ENCODE data around the gene TRIM32. TPM values are rescaled to one million over a fixed set of nuclear protein-coding genes. Genes with fewer than 3 reads are reported as not detected.
A peak's percentile ranks its signal among the peaks of the same experiment; 100 is the strongest.

The TRIM32 gene
- total and polyA plus RNA-seq, 2 of the 13 experiments (the other 11 are each of a cell fraction or from before 2014, with no cell fraction given) = 6.5 to 7.7 TPM

- TF ChIP-seq, protein P1, sequence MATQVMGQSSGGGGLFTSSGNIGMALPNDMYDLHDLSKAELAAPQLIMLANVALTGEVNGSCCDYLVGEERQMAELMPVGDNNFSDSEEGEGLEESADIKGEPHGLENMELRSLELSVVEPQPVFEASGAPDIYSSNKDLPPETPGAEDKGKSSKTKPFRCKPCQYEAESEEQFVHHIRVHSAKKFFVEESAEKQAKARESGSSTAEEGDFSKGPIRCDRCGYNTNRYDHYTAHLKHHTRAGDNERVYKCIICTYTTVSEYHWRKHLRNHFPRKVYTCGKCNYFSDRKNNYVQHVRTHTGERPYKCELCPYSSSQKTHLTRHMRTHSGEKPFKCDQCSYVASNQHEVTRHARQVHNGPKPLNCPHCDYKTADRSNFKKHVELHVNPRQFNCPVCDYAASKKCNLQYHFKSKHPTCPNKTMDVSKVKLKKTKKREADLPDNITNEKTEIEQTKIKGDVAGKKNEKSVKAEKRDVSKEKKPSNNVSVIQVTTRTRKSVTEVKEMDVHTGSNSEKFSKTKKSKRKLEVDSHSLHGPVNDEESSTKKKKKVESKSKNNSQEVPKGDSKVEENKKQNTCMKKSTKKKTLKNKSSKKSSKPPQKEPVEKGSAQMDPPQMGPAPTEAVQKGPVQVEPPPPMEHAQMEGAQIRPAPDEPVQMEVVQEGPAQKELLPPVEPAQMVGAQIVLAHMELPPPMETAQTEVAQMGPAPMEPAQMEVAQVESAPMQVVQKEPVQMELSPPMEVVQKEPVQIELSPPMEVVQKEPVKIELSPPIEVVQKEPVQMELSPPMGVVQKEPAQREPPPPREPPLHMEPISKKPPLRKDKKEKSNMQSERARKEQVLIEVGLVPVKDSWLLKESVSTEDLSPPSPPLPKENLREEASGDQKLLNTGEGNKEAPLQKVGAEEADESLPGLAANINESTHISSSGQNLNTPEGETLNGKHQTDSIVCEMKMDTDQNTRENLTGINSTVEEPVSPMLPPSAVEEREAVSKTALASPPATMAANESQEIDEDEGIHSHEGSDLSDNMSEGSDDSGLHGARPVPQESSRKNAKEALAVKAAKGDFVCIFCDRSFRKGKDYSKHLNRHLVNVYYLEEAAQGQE (IDR thresholded peaks at IDR 0.05; ENCODE audit: borderline replicate concordance in 1 of 2, low read depth in 1 of 2, low read length in 2 of 2) = no peak
- TF ChIP-seq, protein P2, sequence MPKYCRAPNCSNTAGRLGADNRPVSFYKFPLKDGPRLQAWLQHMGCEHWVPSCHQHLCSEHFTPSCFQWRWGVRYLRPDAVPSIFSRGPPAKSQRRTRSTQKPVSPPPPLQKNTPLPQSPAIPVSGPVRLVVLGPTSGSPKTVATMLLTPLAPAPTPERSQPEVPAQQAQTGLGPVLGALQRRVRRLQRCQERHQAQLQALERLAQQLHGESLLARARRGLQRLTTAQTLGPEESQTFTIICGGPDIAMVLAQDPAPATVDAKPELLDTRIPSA (CRISPR knock-in tag; IDR thresholded peaks at IDR 0.05; ENCODE audit: borderline replicate concordance) = no peak
- TF ChIP-seq THYN1 (CRISPR knock-in tag; IDR thresholded peaks at IDR 0.05; ENCODE audit: borderline replicate concordance, low read depth) = no peak
Observed at GRCh38 chr9:116693233-116693731, 6.2 kb downstream of the TRIM32 start (continued).

DNA sequence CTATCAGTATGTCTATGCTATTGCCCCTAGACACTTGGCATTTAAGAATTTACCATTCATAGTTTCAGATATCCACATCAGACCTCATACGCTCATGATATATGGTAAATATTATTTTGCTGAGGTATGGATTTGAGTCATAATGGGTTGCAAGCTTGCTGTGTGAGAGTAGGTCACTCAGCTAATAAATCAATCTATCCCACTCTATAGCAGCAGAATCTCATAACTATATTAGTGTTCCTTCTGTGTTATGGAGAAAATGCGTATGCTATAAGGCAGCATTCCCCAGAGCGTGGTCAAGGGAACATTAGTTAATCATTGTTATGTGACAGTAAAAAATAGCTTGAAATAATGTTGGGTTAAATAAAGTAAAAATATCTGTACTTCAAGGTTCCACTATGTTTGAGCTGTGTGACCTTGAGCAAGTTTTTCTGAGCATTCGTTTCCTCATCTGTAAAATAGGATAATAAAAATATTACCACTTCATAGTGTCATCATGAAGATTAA is 7.7 kb downstream of the TRIM32 start:
- TF ChIP-seq MAFK (conservative IDR thresholded peaks at IDR 0.05 in 1 of 2, IDR thresholded peaks at IDR 0.05 in 1 of 2; ENCODE audit: low read length in 2 of 2) (peak in 1 of 2 experiments; percentile 38; a peak in 1 of 4 replicates), ZNF563 (CRISPR knock-in tag; IDR thresholded peaks at IDR 0.05) (no peak), MAFF (IDR thresholded peaks at IDR 0.05; ENCODE audit: low read depth, low read length) (peak; percentile 27; the same call in 1 of the 2 replicates)
- no peak for ATAC-seq
- no peak for FAIRE-seq
- Histone ChIP-seq H3K4me2 (ENCODE audit: low read depth, low read length) (no peak overlapping the region), H2AFZ (ENCODE audit: low read length) (no peak overlapping the region), H3K27ac (ENCODE audit: extremely low read length, insufficient read depth, low read length) (no peak overlapping the region), H3K27me3 (ENCODE audit: control insufficient read depth in 1 of 2, insufficient read depth in 2 of 2, low read length in 2 of 2) (no peaks in the 10 kb centered on the region), H3K9me3 (ENCODE audit: low read length) (no peaks in the 10 kb centered on the region), H3K79me2 (ENCODE audit: insufficient read depth, low read length) (peaks cover 6% of the 10 kb centered on the region), H3K36me3 (replicated peaks in 1 of 2; ENCODE audit: control insufficient read depth in 1 of 2, insufficient read depth in 2 of 2, low read length in 2 of 2) (peaks cover 8 to 19% of the 10 kb centered on the region in 2 experiments; a peak in 4 of 5 replicates), H3K4me1 (ENCODE audit: insufficient read depth, low read length) (peaks cover 32% of the 10 kb centered on the region), H3K9ac (ENCODE audit: insufficient read depth, low read depth, low read length) (no peak overlapping the region), H4K20me1 (ENCODE audit: insufficient read depth, low read length) (no peaks in the 10 kb centered on the region), H3K4me3 (replicated peaks in 1 of 3; ENCODE audit: insufficient read depth in 1 of 3, low read depth in 2 of 3, low read length in 3 of 3) (no peak overlapping the region)
- intact Hi-C loops (cut with micrococcal nuclease; ENCODE audit: unreplicated experiment) = no loop called here
- no TSS peak for BruUV-seq (replicated peaks)
- 96% methylated on average over 4 of the region's 4 CpGs for WGBS (ENCODE audit: low lambda C conversion rate)
- no peak for DNase-seq (ENCODE audit: low spot score)
- ChIA-PET POLR2A (no interaction called here), CTCF (ENCODE audit: low intra/inter-chr PET ratio, low total read pairs) (no interaction called here)
- in situ Hi-C loops (cut with HindIII; ENCODE audit: extremely low pct_ligation_motif_present, low pct_unique_long_range_greater_than_20kb) = no loop called here
